Activated naive CD4-positive, alpha-beta T cell treated with anti-CD3 and anti-CD28 coated beads, Interleukin-2, amount 50 U/mL, for 72 hours (primary cell): ENCODE results near the gene PUM1. TPM values are rescaled to one million over a fixed set of nuclear protein-coding genes. Genes with fewer than 3 reads are reported as not detected.
"Not testable (repeated sequence)": the region's sequence is repeated elsewhere in the genome, so short reads cannot be mapped to it uniquely, and the experiment has no call there.

Experiments
- ATAC-seq, 2 donors: fragments of 150-1000 bp; cut with Tn5 transposase; 2 replicates each; pipeline ENCODE4 v1.10.0; 2021; ENCODE audit warnings: mild to moderate bottlenecking in 2 of 2, moderate library complexity in 2 of 2
- DNase-seq, 2 donors: peaks; one replicate each; pipeline ENCODE4 v3.0.0; 2021 to 2022; ENCODE audit warnings: low spot score in 2 of 2
- H3K27ac Mint-ChIP-seq, 2 donors: one replicate each; pipeline ENCODE4 v1.8.0; 2022; ENCODE audit warnings: mild to moderate bottlenecking in 2 of 2, mixed read lengths in 2 of 2
- H3K36me3 Mint-ChIP-seq, 2 donors: one replicate each; pipeline ENCODE4 v1.8.0; 2022; ENCODE audit warnings: mixed read lengths in 2 of 2
- H3K9me3 Mint-ChIP-seq, 2 donors: one replicate each; pipeline ENCODE4 v1.8.0; 2022; ENCODE audit warnings: mixed read lengths in 2 of 2
- total RNA-seq, 2 donors: library from RNA; stranded (reverse); gene quantifications; one replicate each; pipeline ENCODE4 v1.2.3, GENCODE V29; 2022

Gene PUM1
- total RNA-seq, 2 donors from 2014 or later, result 107 to 118 TPM

DNA sequence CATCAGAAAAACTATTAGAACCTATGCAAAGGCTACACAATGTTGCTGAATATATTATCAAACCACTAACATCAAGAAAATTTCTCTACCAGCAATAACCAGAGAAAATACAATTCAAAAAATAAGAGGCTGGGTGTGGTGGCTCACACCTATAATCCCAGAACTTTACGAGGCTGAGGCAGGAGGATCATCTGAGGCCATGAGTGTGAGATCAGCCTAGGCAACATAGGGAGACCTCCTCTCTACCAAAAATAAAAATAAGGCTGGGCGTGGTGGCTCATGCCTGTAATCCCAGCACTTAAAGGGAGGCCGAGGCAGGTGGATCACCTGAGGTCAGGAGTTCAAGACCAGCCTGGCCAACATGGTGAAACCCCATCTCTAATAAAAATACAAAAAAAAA lies 16.9 kb upstream of the PUM1 start:
- no peak overlapping the region for H3K27ac Mint-ChIP-seq
- DNase-seq, result no peak
- no peaks in the 10 kb centered on the region for H3K9me3 Mint-ChIP-seq
- ATAC-seq, result no peak
- no peaks in the 10 kb centered on the region for H3K36me3 Mint-ChIP-seq

DNA sequence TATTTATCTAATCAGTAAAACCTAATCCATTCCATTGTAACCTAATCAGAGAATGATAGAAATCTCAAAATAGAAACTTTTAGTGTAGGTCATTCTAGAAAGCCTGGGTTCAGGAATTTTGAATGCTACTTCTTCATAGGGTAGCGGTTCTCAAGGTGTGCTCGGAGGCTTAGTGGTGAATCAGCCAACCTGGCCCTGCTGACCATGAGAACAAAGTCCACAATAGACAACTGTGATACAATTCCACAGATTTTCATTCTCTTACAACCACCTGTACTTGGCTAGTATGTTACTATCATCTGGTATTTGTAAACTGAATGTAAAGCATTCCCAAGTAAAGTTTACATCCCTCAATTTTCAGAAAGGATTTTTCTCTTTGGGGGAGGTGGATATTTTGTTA lies 7.5 kb upstream of the PUM1 start:
- DNase-seq (no peak), ATAC-seq (no peak)
- H3K9me3 Mint-ChIP-seq, result no peaks in the 10 kb centered on the region
- H3K27ac Mint-ChIP-seq, result no peak overlapping the region
- H3K36me3 Mint-ChIP-seq, result no peaks in the 10 kb centered on the region

GRCh38 chr1:31072304-31072746 lies 6.8 kb upstream of the PUM1 start:
- Mint-ChIP-seq H3K27ac (no peak overlapping the region), H3K36me3 (no peaks in the 10 kb centered on the region), H3K9me3 (no peaks in the 10 kb centered on the region)
- no peak for DNase-seq
- peak in 1 of 2 donors; percentile 56 for ATAC-seq

DNA sequence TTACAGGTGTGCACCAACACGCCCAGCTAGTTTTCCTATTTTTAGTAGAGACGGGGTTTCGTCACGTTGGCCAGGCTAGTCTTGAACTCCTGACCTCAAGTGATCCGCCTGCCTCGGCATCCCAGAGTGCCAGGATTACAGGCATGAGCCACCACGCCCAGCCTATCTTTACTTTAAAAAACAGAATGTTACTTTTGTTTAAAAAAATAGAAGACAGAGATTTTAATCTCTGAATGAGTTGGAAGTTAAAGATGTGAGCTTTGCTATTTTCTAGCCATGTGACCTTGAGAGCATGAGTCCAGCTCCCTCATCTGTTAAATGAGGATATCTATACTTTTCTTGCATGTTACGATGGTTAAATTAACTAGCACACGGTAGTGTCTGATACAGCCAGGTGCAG lies 3.9 kb upstream of the PUM1 start:
- H3K36me3 Mint-ChIP-seq, result peaks cover 9 to 12% of the 10 kb centered on the region in 2 donors
- no peak overlapping the region for H3K27ac Mint-ChIP-seq
- DNase-seq (no peak), ATAC-seq (no peak)
- H3K9me3 Mint-ChIP-seq, result no peaks in the 10 kb centered on the region

DNA sequence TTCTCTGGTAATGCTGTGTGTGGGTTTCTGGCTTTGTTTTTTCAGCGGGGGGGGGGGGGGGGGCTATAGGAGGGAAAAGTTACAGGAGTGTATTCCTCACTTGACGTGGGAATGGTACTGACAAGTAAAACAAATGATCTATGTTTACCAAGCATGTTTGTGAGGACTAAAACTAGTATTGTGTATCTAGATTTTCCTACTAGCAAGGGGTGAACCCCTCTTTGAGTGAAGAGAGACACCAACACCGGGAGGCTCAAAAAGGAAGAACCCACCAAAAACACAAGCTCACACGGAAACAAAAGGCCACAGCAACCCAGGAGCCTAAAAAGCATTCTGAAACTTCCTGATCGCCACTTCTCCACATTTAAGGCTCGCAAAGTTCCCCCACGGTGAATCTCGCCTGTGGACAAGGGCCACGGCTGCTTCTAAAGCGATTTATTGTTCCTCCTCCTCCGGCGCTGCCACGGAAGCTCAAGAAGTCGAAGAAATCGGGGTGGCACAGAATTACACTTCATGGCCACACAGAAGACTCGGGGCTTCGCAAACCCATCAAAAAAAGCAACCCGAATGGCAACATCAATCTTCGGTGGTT lies 703 bp downstream of the PUM1 start:
- ATAC-seq (peak in 1 of 2 donors; percentile 3), DNase-seq (peak; percentile 31 to 62)
- Mint-ChIP-seq H3K9me3 (no peaks in the 10 kb centered on the region), H3K27ac (peak overlapping the region; percentile 99 to 100), H3K36me3 (peaks cover 20 to 22% of the 10 kb centered on the region in 2 donors)

GRCh38 chr1:31064111-31064717 lies 1.3 kb downstream of the PUM1 start:
- no peaks in the 10 kb centered on the region for H3K9me3 Mint-ChIP-seq
- H3K27ac Mint-ChIP-seq, result peak overlapping the region; percentile 99 to 100
- H3K36me3 Mint-ChIP-seq, result peaks cover 20 to 25% of the 10 kb centered on the region in 2 donors
- no peak for ATAC-seq
- no peak for DNase-seq

DNA sequence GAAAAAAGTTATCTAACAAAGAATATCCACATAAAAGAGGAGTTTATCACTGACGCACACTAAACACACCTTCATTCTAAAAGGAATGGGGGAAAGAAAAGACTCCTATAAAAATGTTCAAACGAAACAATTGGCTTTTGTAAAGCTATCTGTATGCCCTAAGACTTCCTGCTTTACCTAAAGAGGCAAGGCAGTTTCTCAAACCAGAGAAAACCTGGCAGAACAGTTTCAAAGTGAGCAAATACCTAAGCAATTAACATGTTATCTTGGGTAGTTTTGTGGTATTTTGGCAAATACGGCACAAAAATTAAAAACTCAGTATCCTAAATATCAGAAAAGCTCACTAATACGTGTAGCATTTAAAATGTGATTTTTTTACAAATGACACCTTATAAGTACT lies 1.9 kb downstream of the PUM1 start:
- Mint-ChIP-seq H3K27ac (peak overlapping the region; percentile 99 to 100), H3K36me3 (peaks cover 20 to 30% of the 10 kb centered on the region in 2 donors), H3K9me3 (no peaks in the 10 kb centered on the region)
- DNase-seq (no peak), ATAC-seq (no peak)

DNA sequence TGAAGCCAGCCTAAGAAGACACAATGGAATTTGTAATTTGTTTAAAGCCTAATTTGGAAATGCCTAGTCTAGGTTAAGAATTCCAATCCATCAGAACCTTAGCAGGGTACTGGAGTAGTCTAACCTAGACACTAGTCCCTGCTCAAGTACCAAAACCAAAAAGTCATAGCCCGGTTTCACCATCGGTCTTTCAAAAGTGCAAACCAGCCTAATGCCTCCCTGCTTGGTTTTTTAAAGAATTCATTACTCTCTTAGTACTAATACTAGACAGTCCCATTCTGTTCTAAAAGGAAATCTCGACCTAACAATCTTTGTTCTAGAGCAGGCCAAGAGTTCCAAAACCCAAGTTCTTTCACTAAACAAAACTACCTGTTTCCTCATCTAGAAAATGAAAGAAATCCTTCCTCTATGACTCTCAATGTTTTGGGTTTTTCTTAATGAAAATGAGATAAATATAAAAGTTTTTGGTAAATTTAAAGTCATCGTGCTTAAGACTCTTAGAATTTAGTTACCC lies 2.6 kb downstream of the PUM1 start:
- DNase-seq (no peak), ATAC-seq (no peak)
- Mint-ChIP-seq H3K27ac (peak overlapping the region; percentile 51 to 99), H3K36me3 (peaks cover 20 to 36% of the 10 kb centered on the region in 2 donors), H3K9me3 (no peaks in the 10 kb centered on the region)

- peaks cover 20 to 39% of the 10 kb centered on the region in 2 donors for H3K36me3 Mint-ChIP-seq
- H3K9me3 Mint-ChIP-seq, ATAC-seq, DNase-seq: not testable (repeated sequence)
- peak overlapping the region; percentile 36 to 51 for H3K27ac Mint-ChIP-seq
Measured at GRCh38 chr1:31062162-31062866, 3.2 kb downstream of the PUM1 start.

- DNase-seq, result no peak
- H3K27ac Mint-ChIP-seq, result peak overlapping the region; percentile 65 to 78
- H3K36me3 Mint-ChIP-seq, result peaks cover 0 to 35% of the 10 kb centered on the region in 2 donors
- ATAC-seq, result no peak
- H3K9me3 Mint-ChIP-seq, result no peaks in the 10 kb centered on the region
Measured at GRCh38 chr1:31058012-31058411, 7.5 kb downstream of the PUM1 start.

- peaks cover 0 to 32% of the 10 kb centered on the region in 2 donors for H3K36me3 Mint-ChIP-seq
- H3K9me3 Mint-ChIP-seq, result no peaks in the 10 kb centered on the region
- DNase-seq (no peak), ATAC-seq (no peak)
- peak overlapping the region; percentile 58 to 83 for H3K27ac Mint-ChIP-seq
Measured at GRCh38 chr1:31055953-31056352, 9.6 kb downstream of the PUM1 start.

DNA sequence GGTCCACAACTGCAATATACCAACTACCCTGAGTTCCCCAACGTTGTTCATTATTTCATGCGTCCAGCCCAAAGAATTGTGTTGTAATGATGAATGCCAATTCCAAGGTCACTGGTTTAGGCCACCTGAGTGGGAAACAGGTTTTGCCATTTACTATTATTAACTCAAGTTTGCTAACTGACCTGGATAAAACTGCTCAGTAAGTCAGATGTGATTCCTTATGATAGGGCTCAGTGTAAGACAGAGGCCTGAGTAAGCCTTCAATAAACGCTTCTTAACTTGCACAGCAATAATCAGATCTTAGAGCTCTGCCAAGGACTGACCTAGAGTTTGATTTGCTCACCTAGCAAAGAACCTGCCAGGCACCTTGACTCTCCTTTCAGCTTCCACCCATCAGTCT lies 10.0 kb downstream of the PUM1 start:
- peak overlapping the region; percentile 83 to 96 for H3K27ac Mint-ChIP-seq

GRCh38 chr1:31054958-31055481 lies 10.5 kb downstream of the PUM1 start:
- peak; percentile 19 to 39 for ATAC-seq
- H3K36me3 Mint-ChIP-seq, result peaks cover 0 to 37% of the 10 kb centered on the region in 2 donors
- no peak for DNase-seq
- no peaks in the 10 kb centered on the region for H3K9me3 Mint-ChIP-seq
- peak overlapping the region; percentile 83 to 96 for H3K27ac Mint-ChIP-seq

More for the DNA sequence above, 10.0 kb downstream of the PUM1 start:
- ATAC-seq (no peak), DNase-seq (no peak)
- H3K9me3 Mint-ChIP-seq, result no peaks in the 10 kb centered on the region
- peaks cover 0 to 36% of the 10 kb centered on the region in 2 donors for H3K36me3 Mint-ChIP-seq

DNA sequence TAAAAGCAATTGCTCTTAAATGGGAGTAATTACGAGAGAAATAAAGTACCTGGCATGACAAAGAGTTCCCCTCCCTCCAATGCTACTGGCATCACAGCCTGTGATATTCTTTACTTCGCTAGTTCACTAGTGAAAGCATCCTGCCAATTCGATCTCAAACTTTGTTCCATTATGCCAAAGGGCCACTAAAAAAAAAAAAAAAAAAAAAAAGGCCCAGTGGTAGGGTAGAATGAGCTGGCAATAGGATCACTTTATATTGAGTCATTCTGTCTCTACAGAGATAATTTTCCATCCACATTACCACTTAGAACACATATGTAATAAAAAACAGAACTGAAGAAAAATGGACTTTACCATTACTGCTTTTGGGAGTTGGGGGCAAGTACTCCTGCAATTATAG lies 11.2 kb downstream of the PUM1 start:
- ATAC-seq, result peak; percentile 84 to 92
- DNase-seq, result no peak
- H3K27ac Mint-ChIP-seq, result peak overlapping the region; percentile 83 to 96
- no peaks in the 10 kb centered on the region for H3K9me3 Mint-ChIP-seq
- peaks cover 0 to 35% of the 10 kb centered on the region in 2 donors for H3K36me3 Mint-ChIP-seq

- H3K9me3 Mint-ChIP-seq, DNase-seq, ATAC-seq: not testable (repeated sequence)
- H3K36me3 Mint-ChIP-seq, result peaks cover 0 to 20% of the 10 kb centered on the region in 2 donors
- H3K27ac Mint-ChIP-seq, result peak overlapping the region in 1 of 2 donors; percentile 79
Measured at GRCh38 chr1:31052613-31053012, 12.9 kb downstream of the PUM1 start.

GRCh38 chr1:31051611-31052010 lies 13.9 kb downstream of the PUM1 start:
- no peaks in the 10 kb centered on the region for H3K9me3 Mint-ChIP-seq
- no peak overlapping the region for H3K27ac Mint-ChIP-seq
- DNase-seq (no peak), ATAC-seq (no peak)
- H3K36me3 Mint-ChIP-seq, result peaks cover 0 to 20% of the 10 kb centered on the region in 2 donors

GRCh38 chr1:31047507-31047906 lies 18.0 kb downstream of the PUM1 start:
- peak; percentile 17 to 76 for ATAC-seq
- not testable (repeated sequence) for H3K9me3 Mint-ChIP-seq, DNase-seq
- H3K27ac Mint-ChIP-seq, result peak overlapping the region; percentile 72 to 95
- H3K36me3 Mint-ChIP-seq, result peaks cover 5 to 21% of the 10 kb centered on the region in 2 donors
